Right ventricle myocardium superior (tissue), 1 donor: ENCODE data around the gene KRTAP9-3. TPM values are rescaled to one million over a fixed set of nuclear protein-coding genes. Genes with fewer than 3 reads are reported as not detected.

ENCODE experiments used
- total RNA-seq: library from RNA; stranded (reverse); fragmentation: NEBNext Ultra II Directional; extraction: Animal tissue kit (Norgen Biotek cat#: 25700); gene quantifications from one replicate; pipeline ENCODE4 v1.2.1, GENCODE V29; 2021
- donor health status: DM: no; HTN: yes; CAD: no; lungs with severe emphysema.

The KRTAP9-3 gene
- total RNA-seq, 1 donor from 2014 or later: not detected

Other genes with a start within 250 kb of the KRTAP9-3 start
- gene KRT40, start 248.1 kb upstream of the KRTAP9-3 start, total RNA-seq: not detected
- not detected for gene KRTAP3-3, start 238.3 kb upstream of the KRTAP9-3 start, total RNA-seq
- gene KRTAP3-2, start 232.5 kb upstream of the KRTAP9-3 start, total RNA-seq: not detected
- gene KRTAP3-1, start 223.3 kb upstream of the KRTAP9-3 start, total RNA-seq: not detected
- not detected for gene KRTAP1-5, start 205.2 kb upstream of the KRTAP9-3 start, total RNA-seq
- gene KRTAP1-4, start 202.3 kb upstream of the KRTAP9-3 start, total RNA-seq: not detected
- not detected for gene KRTAP1-3, start 197.6 kb upstream of the KRTAP9-3 start, total RNA-seq
- not detected for gene KRTAP1-1, start 191.0 kb upstream of the KRTAP9-3 start, total RNA-seq
- not detected for gene KRTAP2-1, start 185.1 kb upstream of the KRTAP9-3 start, total RNA-seq
- not detected for gene KRTAP2-2, start 177.2 kb upstream of the KRTAP9-3 start, total RNA-seq
- gene KRTAP2-3, start 172.3 kb upstream of the KRTAP9-3 start, total RNA-seq: not detected
- not detected for gene KRTAP2-4, start 166.6 kb upstream of the KRTAP9-3 start, total RNA-seq
- not detected for gene KRTAP4-7, start 148.3 kb upstream of the KRTAP9-3 start, total RNA-seq
- not detected for gene KRTAP4-8, start 134.3 kb upstream of the KRTAP9-3 start, total RNA-seq
- not detected for gene KRTAP4-16, start 130.2 kb upstream of the KRTAP9-3 start, total RNA-seq
- gene KRTAP4-9, start 127.1 kb upstream of the KRTAP9-3 start, total RNA-seq: not detected
- not detected for gene KRTAP4-11, start 114.1 kb upstream of the KRTAP9-3 start, total RNA-seq
- gene KRTAP4-12, start 108.3 kb upstream of the KRTAP9-3 start, total RNA-seq: not detected
- not detected for gene KRTAP4-6, start 91.9 kb upstream of the KRTAP9-3 start, total RNA-seq
- not detected for gene KRTAP4-5, start 82.6 kb upstream of the KRTAP9-3 start, total RNA-seq
- gene KRTAP4-4, start 71.7 kb upstream of the KRTAP9-3 start, total RNA-seq: not detected
- not detected for gene KRTAP4-3, start 64.2 kb upstream of the KRTAP9-3 start, total RNA-seq
- not detected for gene KRTAP4-2, start 54.2 kb upstream of the KRTAP9-3 start, total RNA-seq
- not detected for gene KRTAP4-1, start 47.5 kb upstream of the KRTAP9-3 start, total RNA-seq
- gene KRTAP9-1, start 42.6 kb upstream of the KRTAP9-3 start, total RNA-seq: not detected
- not detected for gene KRTAP9-2, start 5.8 kb upstream of the KRTAP9-3 start, total RNA-seq
- gene KRTAP9-8, start 5.5 kb downstream of the KRTAP9-3 start, total RNA-seq: not detected
- not detected for gene KRTAP9-4, start 17.2 kb downstream of the KRTAP9-3 start, total RNA-seq
- not detected for gene KRTAP9-9, start 22.9 kb downstream of the KRTAP9-3 start, total RNA-seq
- not detected for gene KRTAP9-6, start 32.9 kb downstream of the KRTAP9-3 start, total RNA-seq
- not detected for gene KRTAP9-7, start 43.2 kb downstream of the KRTAP9-3 start, total RNA-seq
- gene KRTAP29-1, start 70.4 kb downstream of the KRTAP9-3 start, total RNA-seq: not detected
- not detected for gene KRTAP16-1, start 76.9 kb downstream of the KRTAP9-3 start, total RNA-seq
- gene KRTAP17-1, start 83.3 kb downstream of the KRTAP9-3 start, total RNA-seq: not detected
- gene KRT33A, start 118.4 kb downstream of the KRTAP9-3 start, total RNA-seq: not detected
- not detected for gene KRT33B, start 137.4 kb downstream of the KRTAP9-3 start, total RNA-seq
- not detected for gene KRT34, start 149.9 kb downstream of the KRTAP9-3 start, total RNA-seq
- gene KRT31, start 165.2 kb downstream of the KRTAP9-3 start, total RNA-seq: not detected
- gene KRT37, start 192.1 kb downstream of the KRTAP9-3 start, total RNA-seq: not detected
- not detected for gene KRT38, start 208.5 kb downstream of the KRTAP9-3 start, total RNA-seq
- not detected for gene KRT32, start 234.9 kb downstream of the KRTAP9-3 start, total RNA-seq
- gene KRT35, start 248.7 kb downstream of the KRTAP9-3 start, total RNA-seq: not detected